Stimulated activated CD4-positive, alpha-beta T cell treated with anti-CD3 and anti-CD28 coated beads, TNF-alpha, amount 100 ng/mL, for 1 hour (primary cell): ENCODE data around the gene BAD.

Source experiments
- DNase-seq, 3 donors: peaks; one replicate each; pipeline ENCODE4 v3.0.0-alpha.2; 2020; ENCODE audit warnings: low read depth in 3 of 3, low spot score in 1 of 3

Gene BAD

GRCh38 chr11:64297699-64298358, 13.4 kb upstream of the BAD start:
- no peak for DNase-seq

DNA sequence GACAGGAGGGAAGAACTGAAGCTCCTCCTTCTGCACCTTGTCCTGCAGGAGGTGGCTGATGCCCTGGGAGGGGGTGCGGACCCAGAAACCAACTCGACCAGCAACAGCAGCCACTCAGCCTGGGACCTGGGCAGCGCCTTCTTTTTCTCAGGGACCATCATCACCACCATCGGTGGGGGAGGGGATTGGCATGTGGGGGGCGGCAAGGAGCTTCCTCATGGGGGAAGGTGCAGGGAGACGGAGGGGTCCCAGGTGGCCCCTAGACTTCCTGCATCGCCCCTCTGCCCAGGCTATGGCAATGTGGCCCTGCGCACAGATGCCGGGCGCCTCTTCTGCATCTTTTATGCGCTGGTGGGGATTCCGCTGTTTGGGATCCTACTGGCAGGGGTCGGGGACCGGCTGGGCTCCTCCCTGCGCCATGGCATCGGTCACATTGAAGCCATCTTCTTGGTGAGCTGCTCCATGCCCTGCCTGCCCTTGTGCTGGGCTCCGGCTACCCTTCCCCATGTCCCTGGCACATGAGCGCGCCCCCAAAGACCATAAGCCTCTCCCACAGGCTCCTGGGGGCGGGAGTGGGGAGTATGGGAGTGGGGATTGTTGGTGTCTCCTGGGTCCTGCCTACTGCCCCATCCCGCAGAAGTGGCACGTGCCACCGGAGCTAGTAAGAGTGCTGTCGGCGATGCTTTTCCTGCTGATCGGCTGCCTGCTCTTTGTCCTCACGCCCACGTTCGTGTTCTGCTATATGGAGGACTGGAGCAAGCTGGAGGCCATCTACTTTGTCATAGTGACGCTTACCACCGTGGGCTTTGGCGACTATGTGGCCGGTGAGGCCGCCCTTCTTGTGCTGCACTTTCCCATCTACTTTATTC, 12.6 kb upstream of the BAD start:
- no peak for DNase-seq

GRCh38 chr11:64296236-64296635, 11.8 kb upstream of the BAD start:
- no peak for DNase-seq

- no peak for DNase-seq
Observed at GRCh38 chr11:64295760-64296159, 11.3 kb upstream of the BAD start.

- no peak for DNase-seq
Observed at GRCh38 chr11:64294774-64295173, 10.3 kb upstream of the BAD start.

DNA sequence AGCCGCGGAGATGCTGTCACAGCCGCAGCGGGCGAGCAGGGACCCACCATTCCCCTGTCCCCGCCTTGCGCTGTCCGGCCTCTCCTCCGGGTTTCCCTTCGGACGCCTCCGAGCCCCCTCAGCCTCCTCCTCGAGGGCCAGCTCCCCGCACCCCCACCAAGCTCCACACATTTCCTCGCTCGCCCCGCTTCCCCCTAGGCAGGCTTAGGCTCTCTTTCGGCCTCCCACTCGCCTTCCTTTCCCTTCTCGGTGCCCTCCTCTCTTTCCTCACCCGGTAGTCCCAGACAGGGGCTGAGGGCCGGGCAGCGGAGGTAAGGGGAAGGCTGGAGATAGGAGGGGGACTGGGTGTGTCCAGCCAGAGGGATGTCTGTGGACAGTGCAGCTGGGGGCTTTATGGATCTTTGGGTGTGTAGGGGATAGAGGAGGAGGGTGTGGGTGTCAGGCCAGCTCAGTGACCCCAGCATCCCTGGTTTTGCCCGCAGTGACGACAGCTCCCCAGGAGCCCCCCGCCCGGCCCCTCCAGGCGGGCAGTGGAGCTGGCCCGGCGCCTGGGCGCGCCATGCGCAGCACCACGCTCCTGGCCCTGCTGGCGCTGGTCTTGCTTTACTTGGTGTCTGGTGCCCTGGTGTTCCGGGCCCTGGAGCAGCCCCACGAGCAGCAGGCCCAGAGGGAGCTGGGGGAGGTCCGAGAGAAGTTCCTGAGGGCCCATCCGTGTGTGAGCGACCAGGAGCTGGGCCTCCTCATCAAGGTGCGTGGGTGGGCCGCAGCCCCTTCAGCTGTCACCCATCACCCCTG, 8.2 kb upstream of the BAD start:
- no peak for DNase-seq

DNA sequence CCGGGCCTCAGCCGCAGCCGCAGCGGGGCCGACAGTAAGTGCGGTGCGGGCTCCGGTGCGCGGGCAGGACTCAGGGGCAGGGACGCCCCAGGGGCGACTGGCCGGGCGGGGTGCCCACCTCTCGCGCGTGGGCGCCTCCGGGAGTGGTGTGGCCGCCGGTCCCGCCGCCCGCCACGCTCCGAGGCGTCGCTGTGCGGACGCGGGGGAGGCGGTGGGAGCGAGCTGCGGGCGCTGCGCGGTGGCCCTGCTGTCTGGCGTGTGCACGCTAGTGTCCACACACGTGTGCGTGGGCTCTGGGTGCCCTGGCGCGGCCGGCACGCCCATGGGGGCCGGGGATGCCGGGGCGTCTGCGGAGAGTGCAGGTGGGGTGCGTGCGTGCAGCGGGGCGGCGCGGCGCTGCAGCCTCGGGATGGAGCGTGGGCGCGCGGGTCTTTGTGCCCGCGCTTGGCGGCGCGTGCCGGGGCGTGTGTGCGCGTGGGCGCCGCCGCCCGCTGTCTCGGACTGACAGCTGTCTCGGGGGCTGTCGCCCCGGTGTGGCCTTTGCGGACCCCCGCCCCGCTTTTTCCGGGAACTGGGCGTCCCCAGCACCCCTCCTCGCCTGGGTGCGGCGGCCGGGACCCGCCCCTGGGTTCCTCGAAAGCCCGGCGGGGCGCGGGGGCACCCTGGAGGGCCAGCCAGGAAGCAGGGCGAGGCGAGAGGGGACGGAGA, 7.4 kb upstream of the BAD start:
- no peak for DNase-seq

GRCh38 chr11:64291262-64291751, 6.8 kb upstream of the BAD start, which contains the start of gene KCNK4:
KCNK4 (plus strand) TSS chr11:64291302; CDS start chr11:64293019, 1,717 bp downstream.
- no peak for DNase-seq

- DNase-seq: no peak
Observed at GRCh38 chr11:64290352-64291261, 6.1 kb upstream of the BAD start.

DNA sequence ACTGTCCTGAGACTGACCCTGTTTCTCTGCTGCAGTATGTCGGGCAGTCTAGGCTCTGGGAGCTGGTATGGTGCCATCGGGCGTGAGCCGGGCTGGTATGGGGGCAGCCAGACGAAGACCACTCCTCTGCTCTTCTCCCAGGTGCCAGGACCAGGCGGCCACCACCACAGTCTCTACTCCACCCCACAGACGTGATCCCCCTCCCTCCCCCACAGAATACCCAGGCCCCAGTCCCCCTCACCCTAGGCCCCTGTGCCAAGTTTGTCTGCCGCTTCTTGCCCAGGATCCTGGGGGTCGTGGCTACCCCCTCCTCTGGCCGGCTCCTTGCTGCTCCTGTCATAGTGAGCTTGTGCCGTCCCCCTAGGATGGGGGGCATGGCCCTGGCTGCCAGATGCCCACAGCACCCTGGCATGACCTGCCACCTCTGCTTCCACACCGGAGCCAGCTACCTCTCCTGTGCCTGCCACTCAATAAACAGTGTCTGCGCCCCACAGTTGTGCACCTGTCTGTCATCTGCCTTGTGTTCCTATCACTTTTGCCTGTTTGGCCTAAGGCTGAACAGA, 4.6 kb upstream of the BAD start:
- no peak for DNase-seq

DNA sequence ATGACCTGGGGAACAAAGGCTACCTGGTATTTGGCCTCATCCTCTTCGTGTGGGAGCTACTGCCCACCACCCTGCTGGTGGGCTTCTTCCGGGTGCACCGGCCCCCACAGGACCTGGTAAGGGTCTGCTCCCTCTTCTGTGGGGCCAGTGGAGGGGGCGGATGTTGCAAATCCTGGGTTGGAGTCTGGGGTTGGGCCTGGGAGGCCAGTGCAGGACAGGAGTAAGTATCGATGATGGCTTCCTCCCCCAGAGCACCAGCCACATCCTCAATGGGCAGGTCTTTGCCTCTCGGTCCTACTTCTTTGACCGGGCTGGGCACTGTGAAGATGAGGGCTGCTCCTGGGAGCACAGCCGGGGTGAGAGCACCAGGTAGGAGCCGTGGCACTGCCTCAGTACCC, 3.9 kb upstream of the BAD start:
- no peak for DNase-seq

DNA sequence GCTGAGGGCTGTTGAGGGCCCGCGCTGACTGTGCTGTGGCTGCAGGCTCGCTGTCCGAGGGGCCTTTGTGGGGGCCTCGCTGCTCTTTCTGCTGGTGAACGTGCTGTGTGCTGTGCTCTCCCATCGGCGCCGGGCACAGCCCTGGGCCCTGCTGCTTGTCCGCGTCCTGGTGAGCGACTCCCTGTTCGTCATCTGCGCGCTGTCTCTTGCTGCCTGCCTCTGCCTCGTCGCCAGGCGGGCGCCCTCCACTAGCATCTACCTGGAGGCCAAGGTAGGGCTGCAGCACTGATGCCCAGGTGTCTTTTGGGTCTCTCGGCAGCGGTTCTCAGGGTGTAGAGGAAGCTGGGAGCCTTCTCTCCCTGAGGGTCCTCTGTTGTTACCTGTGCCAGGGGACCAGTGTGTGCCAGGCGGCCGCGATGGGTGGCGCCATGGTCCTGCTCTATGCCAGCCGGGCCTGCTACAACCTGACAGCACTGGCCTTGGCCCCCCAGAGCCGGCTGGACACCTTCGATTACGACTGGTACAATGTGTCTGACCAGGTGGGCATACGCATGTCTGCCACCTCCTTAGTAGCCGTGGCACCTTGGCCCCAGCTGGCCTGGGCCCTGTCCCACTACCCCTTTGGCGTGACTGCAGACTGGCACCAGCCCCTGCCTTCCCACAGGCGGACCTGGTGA, 3.3 kb upstream of the BAD start:
- no peak for DNase-seq

- DNase-seq: no peak
Observed at GRCh38 chr11:64286801-64287159, 2.3 kb upstream of the BAD start.

DNA sequence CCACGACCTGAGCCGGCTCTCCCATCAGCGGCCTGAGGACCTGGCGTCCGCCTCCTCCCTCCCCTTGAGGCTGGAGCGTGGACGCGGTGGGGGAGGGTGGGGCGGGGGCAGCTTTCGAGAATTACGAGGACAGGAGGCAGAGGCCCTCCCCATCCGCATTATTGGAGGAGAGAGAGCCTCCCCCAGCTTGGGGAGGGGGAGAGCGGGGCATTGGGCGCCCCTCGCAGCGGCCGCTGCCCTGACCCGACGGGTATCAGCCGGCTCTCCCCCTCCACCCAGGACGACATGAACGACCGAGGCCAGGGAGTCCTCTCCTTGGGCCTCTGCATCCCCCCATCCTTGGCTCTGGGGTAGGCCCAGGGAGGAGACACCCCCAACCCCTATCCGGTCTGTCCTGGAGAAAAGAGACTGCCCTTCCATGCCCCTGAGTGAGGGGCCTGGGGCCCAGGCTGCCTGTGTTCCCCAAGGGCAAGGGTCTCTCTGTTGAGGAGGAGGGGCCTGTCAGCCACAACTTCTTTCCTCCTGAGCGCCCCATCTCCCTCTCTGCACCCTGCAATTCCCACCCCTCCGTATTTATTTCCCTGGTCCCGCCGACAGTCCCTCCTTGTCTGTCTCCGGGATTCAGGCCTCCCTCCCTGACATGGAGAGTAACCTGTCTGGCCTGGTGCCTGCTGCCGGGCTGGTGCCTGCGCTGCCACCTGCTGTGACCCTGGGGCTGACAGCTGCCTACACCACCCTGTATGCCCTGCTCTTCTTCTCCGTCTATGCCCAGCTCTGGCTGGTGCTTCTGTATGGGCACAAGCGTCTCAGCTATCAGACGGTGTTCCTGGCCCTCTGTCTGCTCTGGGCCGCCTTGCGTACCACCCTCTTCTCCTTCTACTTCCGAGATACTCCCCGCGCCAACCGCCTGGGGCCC, 1.7 kb upstream of the BAD start:
- no peak for DNase-seq

- peak; percentile 75 to 96 (median 85) for DNase-seq
Observed at GRCh38 chr11:64284962-64285884, 758 bp upstream of the BAD start, which contains the start of gene GPR137. GPR137 (plus strand) TSS chr11:64285848; CDS start chr11:64286525, 677 bp downstream.

DNA sequence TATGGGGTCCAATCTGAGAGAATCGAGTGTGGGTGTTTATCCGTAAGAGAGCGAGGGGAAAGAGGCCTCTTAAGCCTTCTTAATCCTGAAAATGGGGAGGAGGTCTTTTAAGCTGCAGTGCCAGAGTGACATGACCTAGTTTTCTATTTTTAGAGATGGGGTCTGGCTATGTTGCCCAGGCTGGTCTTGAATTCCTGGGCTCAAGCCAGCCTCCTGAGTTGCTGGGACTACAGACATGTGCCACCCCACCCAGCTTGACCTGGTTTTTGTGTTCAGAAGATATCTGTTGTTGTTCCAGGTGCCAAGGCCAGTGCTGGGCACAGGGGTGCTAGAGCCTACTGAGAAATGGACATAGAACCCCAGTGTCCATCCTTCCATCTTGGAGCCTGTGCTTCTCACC, 1.4 kb downstream of the BAD start:
- DNase-seq: no peak
